Cardiac muscle cell (in vitro differentiated cells and primary cell): ENCODE results near the gene RBM18. TPM values are rescaled to one million over a fixed set of nuclear protein-coding genes. Genes with fewer than 3 reads are reported as not detected.

Experiments
- DNase-seq, 2 donors: peaks; one replicate each; pipeline versions ENCODE4 v3.0.0 to v3.0.0-alpha.2; 2010 to 2017; ENCODE audit warnings: low read depth in 1 of 2, low spot score in 1 of 2
- H3K27ac ChIP-seq: fragments of 200-600 bp; sonication (generic); 2 replicates; pipeline ENCODE4 v1.5.1; 2016
- H3K27me3 ChIP-seq: fragments of 200-600 bp; sonication (generic); 2 replicates; pipeline ENCODE4 v1.6.0; 2016; ENCODE audit warnings: control low read depth
- H3K36me3 ChIP-seq: fragments of 200-600 bp; sonication (generic); 2 replicates; pipeline ENCODE4 v1.5.1; 2016; ENCODE audit warnings: control low read depth
- H3K4me1 ChIP-seq: fragments of 200-600 bp; sonication (generic); 2 replicates; pipeline ENCODE4 v1.8.1; 2017; ENCODE audit warnings: low read depth, mild to moderate bottlenecking, mixed run types
- H3K4me3 ChIP-seq: fragments of 200-600 bp; sonication (generic); 2 replicates; pipeline ENCODE4 v1.5.1; 2016; ENCODE audit warnings: mild to moderate bottlenecking
- H3K9me3 ChIP-seq: fragments of 200-600 bp; sonication (generic); 2 replicates; pipeline ENCODE4 v1.5.1; 2017; ENCODE audit warnings: low read depth, mild to moderate bottlenecking, control low read depth
- CTCF ChIP-seq: IDR thresholded peaks from 2 replicates; pipeline ENCODE4 v1.5.1; 2012; ENCODE audit warnings: low read depth, mild to moderate bottlenecking, low read length
- polyA plus RNA-seq: library from polyadenylated mRNA; unstranded; fragments of >200 nt; fragmentation: Nextera tagmentation; extraction: Ambion mirVana; gene quantifications from 2 replicates; pipeline ENCODE4 v1.2.1, GENCODE V29; 2016
- total RNA-seq: library from RNA; depleted of rRNA; stranded (reverse); fragments of >200 nt; gene quantifications from 2 replicates; pipeline ENCODE4 v1.2.3, GENCODE V29; 2016

The RBM18 gene
- total and polyA plus RNA-seq, 2 experiments from 2014 or later: 5.4 to 16.7 TPM

- H3K36me3 ChIP-seq: no peaks in the 10 kb centered on the region
- peaks cover 5% of the 10 kb centered on the region for H3K27me3 ChIP-seq
- no peak overlapping the region for H3K27ac ChIP-seq
- H3K4me1 ChIP-seq: no peaks in the 10 kb centered on the region
- TF ChIP-seq CTCF: no peak
- H3K4me3 ChIP-seq: no peak overlapping the region
- DNase-seq: no peak
- H3K9me3 ChIP-seq: no peaks in the 10 kb centered on the region
These were observed 73.9 kb downstream of the RBM18 start for GRCh38 chr9:122190597-122191381.

DNA sequence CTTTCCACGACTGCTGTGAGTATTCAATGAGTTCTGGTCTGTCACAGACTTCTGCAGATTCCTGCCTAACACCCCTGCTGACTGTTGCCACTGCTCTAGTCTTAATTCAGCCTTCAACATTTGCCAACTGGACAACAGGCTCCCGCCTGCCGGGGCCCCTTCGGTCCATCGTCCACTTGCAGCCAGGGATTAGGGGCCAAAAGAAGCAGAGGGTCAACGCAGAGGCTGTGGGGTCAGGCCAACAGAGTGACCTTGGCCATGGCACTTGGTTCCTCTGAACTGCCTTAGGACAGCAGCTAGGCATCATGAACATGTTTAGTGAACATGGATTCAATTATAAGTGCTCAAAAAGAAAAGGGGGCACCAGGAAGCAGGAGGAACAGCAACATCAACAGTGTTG lies 76.3 kb downstream of the RBM18 start:
- Histone ChIP-seq H3K36me3 (no peaks in the 10 kb centered on the region), H3K9me3 (no peaks in the 10 kb centered on the region), H3K27ac (no peak overlapping the region), H3K4me1 (no peaks in the 10 kb centered on the region), H3K27me3 (no peaks in the 10 kb centered on the region), H3K4me3 (no peak overlapping the region)
- DNase-seq: no peak
- TF ChIP-seq CTCF: no peak

Other genes with a start within 250 kb of the RBM18 start
- 3.6 and 4.7 TPM in 2 replicates for gene TTLL11, start 171.5 kb downstream of the RBM18 start, total RNA-seq
- gene TTLL11, start 171.5 kb downstream of the RBM18 start, polyA plus RNA-seq: 2.6 and 6.7 TPM in 2 replicates
- gene NDUFA8, start 105.1 kb downstream of the RBM18 start, total RNA-seq: 86.9 and 116 TPM in 2 replicates
- 287 and 336 TPM in 2 replicates for gene NDUFA8, start 105.1 kb downstream of the RBM18 start, polyA plus RNA-seq
- 0.63 TPM in 1 of 2 replicates, not detected in the other for gene MORN5, start 104.9 kb downstream of the RBM18 start, total RNA-seq
- gene MORN5, start 104.9 kb downstream of the RBM18 start, polyA plus RNA-seq: not detected in 2 replicates
- 0.12 and 0.14 TPM in 2 replicates for gene LHX6, start 35.9 kb downstream of the RBM18 start, total RNA-seq
- gene LHX6, start 35.9 kb downstream of the RBM18 start, polyA plus RNA-seq: not detected in 2 replicates
- 41.0 and 44.4 TPM in 2 replicates for gene MRRF, start within 50 bp of the RBM18 start, total RNA-seq
- 45.3 and 45.5 TPM in 2 replicates for gene MRRF, start within 50 bp of the RBM18 start, polyA plus RNA-seq
- gene PTGS1, start 106.2 kb upstream of the RBM18 start, total RNA-seq: 0.74 and 1.2 TPM in 2 replicates
- gene PTGS1, start 106.2 kb upstream of the RBM18 start, polyA plus RNA-seq: 1.4 TPM in 1 of 2 replicates, not detected in the other
- gene OR1J1, start 213.1 kb upstream of the RBM18 start, total RNA-seq: not detected in 2 replicates
- gene OR1J1, start 213.1 kb upstream of the RBM18 start, polyA plus RNA-seq: not detected in 2 replicates
- gene OR1J2, start 246.0 kb upstream of the RBM18 start, total RNA-seq: not detected in 2 replicates
- not detected in 2 replicates for gene OR1J2, start 246.0 kb upstream of the RBM18 start, polyA plus RNA-seq